T-helper 2 cell treated with Interferon-gamma antibody and Interleukin-4, amounts not matched to agents 5 μg/mL and 100 μg/mL, for 36 hours (primary cell): ENCODE data around the gene GPX8.

Experiments used
- DNase-seq: peaks from one replicate; pipeline ENCODE4 v3.0.0; 2021; ENCODE audit warnings: low spot score
- H3K27ac Mint-ChIP-seq: one replicate; pipeline ENCODE4 v1.8.0; 2021; ENCODE audit warnings: mild to moderate bottlenecking, mixed read lengths
- H3K27me3 Mint-ChIP-seq: one replicate; pipeline ENCODE4 v1.8.0; 2021; ENCODE audit warnings: low read depth, mixed read lengths
- H3K36me3 Mint-ChIP-seq: one replicate; pipeline ENCODE4 v1.8.0; 2021; ENCODE audit warnings: low read depth, mixed read lengths
- H3K4me1 Mint-ChIP-seq: one replicate; pipeline ENCODE4 v1.8.0; 2021; ENCODE audit warnings: low read depth, mixed read lengths
- H3K4me3 Mint-ChIP-seq: one replicate; pipeline ENCODE4 v1.8.0; 2022; ENCODE audit warnings: mild to moderate bottlenecking, moderate library complexity, mixed read lengths
- H3K9me3 Mint-ChIP-seq: one replicate; pipeline ENCODE4 v1.8.0; 2021; ENCODE audit warnings: mixed read lengths

The GPX8 gene

GRCh38 chr5:55187370-55187769, 27.4 kb downstream of the GPX8 start:
- Mint-ChIP-seq H3K4me3 (no peak overlapping the region), H3K27me3 (peaks cover 65% of the 10 kb centered on the region), H3K4me1 (no peaks in the 10 kb centered on the region)

GRCh38 chr5:55188656-55189540, 28.9 kb downstream of the GPX8 start:
- H3K27me3 Mint-ChIP-seq = peaks cover 67% of the 10 kb centered on the region
- no peaks in the 10 kb centered on the region for H3K4me1 Mint-ChIP-seq
- H3K9me3 Mint-ChIP-seq = no peaks in the 10 kb centered on the region
- H3K4me3 Mint-ChIP-seq = no peak overlapping the region
- no peak for DNase-seq
- no peaks in the 10 kb centered on the region for H3K36me3 Mint-ChIP-seq
- no peak overlapping the region for H3K27ac Mint-ChIP-seq

More at GRCh38 chr5:55187370-55187769, 27.4 kb downstream of the GPX8 start:
- H3K9me3 Mint-ChIP-seq = no peaks in the 10 kb centered on the region
- DNase-seq = no peak
- H3K36me3 Mint-ChIP-seq = no peaks in the 10 kb centered on the region
- no peak overlapping the region for H3K27ac Mint-ChIP-seq

GRCh38 chr5:55191165-55191564, 31.2 kb downstream of the GPX8 start:
- H3K4me3 Mint-ChIP-seq = no peak overlapping the region
- H3K27me3 Mint-ChIP-seq = peaks cover 68% of the 10 kb centered on the region
- no peaks in the 10 kb centered on the region for H3K4me1 Mint-ChIP-seq
- no peak overlapping the region for H3K27ac Mint-ChIP-seq
- no peaks in the 10 kb centered on the region for H3K9me3 Mint-ChIP-seq
- DNase-seq = no peak
- H3K36me3 Mint-ChIP-seq = no peaks in the 10 kb centered on the region

GRCh38 chr5:55205001-55205400, 45.0 kb downstream of the GPX8 start:
- H3K27ac Mint-ChIP-seq = no peak overlapping the region
- peaks cover 56% of the 10 kb centered on the region for H3K27me3 Mint-ChIP-seq
- no peak for DNase-seq
- H3K9me3 Mint-ChIP-seq = no peaks in the 10 kb centered on the region
- no peak overlapping the region for H3K4me3 Mint-ChIP-seq
- peaks cover 6% of the 10 kb centered on the region for H3K4me1 Mint-ChIP-seq
- no peaks in the 10 kb centered on the region for H3K36me3 Mint-ChIP-seq

- no peak for DNase-seq
- no peak overlapping the region for H3K4me3 Mint-ChIP-seq
- H3K27me3 Mint-ChIP-seq = peaks cover 45% of the 10 kb centered on the region
- no peaks in the 10 kb centered on the region for H3K36me3 Mint-ChIP-seq
- H3K4me1 Mint-ChIP-seq = peaks cover 1% of the 10 kb centered on the region
- H3K27ac Mint-ChIP-seq = no peak overlapping the region
- H3K9me3 Mint-ChIP-seq = no peaks in the 10 kb centered on the region
Observed at GRCh38 chr5:55211184-55211874, 51.4 kb downstream of the GPX8 start.
